Breast epithelium (tissue), 4 donors: Measurements from ENCODE around the gene FMO1. TPM values are rescaled to one million over a fixed set of nuclear protein-coding genes. Genes with fewer than 3 reads are reported as not detected.

Experiments
- DNase-seq, 2 donors: peaks; one replicate each; pipeline ENCODE4 v3.0.0-alpha.2; 2019; ENCODE audit warnings: low spot score in 2 of 2
- H3K27ac ChIP-seq, 2 donors: fragments of 200-600 bp; sonication (generic) in 1 of 2; one replicate each; pipeline ENCODE4 v1.5.1; 2016 to 2019; ENCODE audit warnings: mild to moderate bottlenecking in 1 of 2
- H3K27me3 ChIP-seq, 2 donors: fragments of 200-600 bp; sonication (generic) in 1 of 2; one replicate each; pipeline versions ENCODE4 v1.5.1 to v1.6.0; 2017 to 2019; ENCODE audit warnings: control low read depth in 1 of 2, mild to moderate bottlenecking in 1 of 2
- H3K36me3 ChIP-seq: fragments of 200-600 bp; one replicate; pipeline ENCODE4 v1.5.1; 2019
- H3K4me1 ChIP-seq, 2 donors: fragments of 200-600 bp; sonication (generic); one replicate each; pipeline ENCODE4 v1.5.1; 2016 to 2019; ENCODE audit warnings: control low read depth in 1 of 2
- H3K4me3 ChIP-seq, 3 donors: fragments of 200-600 bp; sonication (generic); 1 replicate in 2 of 3; 2 replicates in 1 of 3; pipeline ENCODE4 v1.5.1; 2016 to 2019; ENCODE audit warnings: mild to moderate bottlenecking in 3 of 3, moderate library complexity in 2 of 3
- H3K9me3 ChIP-seq, 2 donors: fragments of 200-600 bp; sonication (generic) in 1 of 2; one replicate each; pipeline ENCODE4 v1.5.1; 2016 to 2019; ENCODE audit warnings: control low read depth in 1 of 2
- CTCF ChIP-seq, 3 donors: fragments of 450-650 bp; IDR thresholded peaks; one replicate each; pipeline ENCODE4 v1.5.1; 2016 to 2017; ENCODE audit warnings: antibody characterized with exemption in 3 of 3, mild to moderate bottlenecking in 3 of 3, moderate library complexity in 3 of 3
- POLR2A ChIP-seq: fragments of 450-650 bp; IDR thresholded peaks from one replicate; pipeline ENCODE4 v1.6.1; 2016; ENCODE audit warnings: antibody characterized with exemption, mild to moderate bottlenecking, moderate library complexity
- POLR2AphosphoS5 ChIP-seq, 3 donors: sonication (generic); formaldehyde crosslinking; IDR thresholded peaks; one replicate each; pipeline ENCODE4 v1.6.1; 2017; ENCODE audit warnings: antibody characterized with exemption in 3 of 3
- intact Hi-C: fragments of 100-400 bp; cut with DNase I; formaldehyde crosslinking; loops from one replicate; pipeline ENCODE4 v1.15.1; 2023; ENCODE audit warnings: low total_unique reads
- total RNA-seq, 3 donors: library from RNA; depleted of rRNA; stranded (reverse); fragments of >200 nt; gene quantifications; one replicate each; pipeline ENCODE4 v1.1.0, GENCODE V29; 2016

Gene FMO1
- total RNA-seq, 3 donors from 2014 or later = 4.3 to 9.4 (median 7.0) TPM

- Histone ChIP-seq H3K9me3 (no peaks in the 10 kb centered on the region), H3K27me3 (no peaks in the 10 kb centered on the region), H3K4me3 (peak overlapping the region in 1 of 3 donors; percentile 32), H3K27ac (peak overlapping the region; percentile 19 to 92), H3K36me3 (no peaks in the 10 kb centered on the region), H3K4me1 (no peaks in the 10 kb centered on the region)
- no peak for TF ChIP-seq CTCF (IDR thresholded peaks at IDR 0.05)
- TF ChIP-seq POLR2AphosphoS5 (IDR thresholded peaks at IDR 0.05) = no peak
- TF ChIP-seq POLR2A = no peak
- no peak for DNase-seq
- intact Hi-C loops = no loop called here
Measured at GRCh38 chr1:171258943-171259342, 10.6 kb downstream of the FMO1 start.

DNA sequence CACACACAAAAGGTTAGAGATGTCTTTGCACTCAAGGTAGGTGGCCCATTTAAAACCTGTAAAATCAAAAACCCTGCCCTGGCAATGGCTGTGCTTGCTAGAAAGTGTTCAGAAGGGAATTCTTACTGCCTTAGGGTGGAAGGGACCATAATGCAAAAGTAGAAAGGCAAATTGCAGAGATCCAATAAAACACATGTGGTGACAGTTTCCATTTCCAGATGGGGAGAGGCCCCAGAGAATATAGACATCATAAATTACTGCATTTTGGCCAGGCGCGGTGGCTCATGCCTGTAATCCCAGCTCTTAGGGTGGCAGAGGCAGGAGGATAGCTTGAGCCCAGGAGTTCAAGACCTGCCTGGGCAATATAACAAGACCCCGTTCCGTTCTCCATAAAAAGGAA, 13.0 kb downstream of the FMO1 start:
- no peaks in the 10 kb centered on the region for H3K27me3 ChIP-seq

GRCh38 chr1:171263901-171264300, 15.6 kb downstream of the FMO1 start:
- no peak overlapping the region for H3K4me3 ChIP-seq
- TF ChIP-seq CTCF (IDR thresholded peaks at IDR 0.05) = no peak
- no peak for TF ChIP-seq POLR2A
- no peak for TF ChIP-seq POLR2AphosphoS5 (IDR thresholded peaks at IDR 0.05)
- intact Hi-C loops = no loop called here
- no peak for DNase-seq
- H3K9me3 ChIP-seq = no peaks in the 10 kb centered on the region
- no peaks in the 10 kb centered on the region for H3K36me3 ChIP-seq
- H3K27me3 ChIP-seq = no peaks in the 10 kb centered on the region
- peak overlapping the region in 1 of 2 donors; percentile 82 for H3K27ac ChIP-seq
- H3K4me1 ChIP-seq = peaks cover 0 to 3% of the 10 kb centered on the region in 2 donors

More for the DNA sequence above, 13.0 kb downstream of the FMO1 start:
- Histone ChIP-seq H3K9me3 (no peaks in the 10 kb centered on the region), H3K4me3 (no peak overlapping the region), H3K27ac (peak overlapping the region in 1 of 2 donors; percentile 32), H3K36me3 (no peaks in the 10 kb centered on the region), H3K4me1 (no peaks in the 10 kb centered on the region)
- intact Hi-C loops = no loop called here
- TF ChIP-seq CTCF (IDR thresholded peaks at IDR 0.05) (no peak), POLR2AphosphoS5 (IDR thresholded peaks at IDR 0.05) (no peak)
- DNase-seq = no peak

DNA sequence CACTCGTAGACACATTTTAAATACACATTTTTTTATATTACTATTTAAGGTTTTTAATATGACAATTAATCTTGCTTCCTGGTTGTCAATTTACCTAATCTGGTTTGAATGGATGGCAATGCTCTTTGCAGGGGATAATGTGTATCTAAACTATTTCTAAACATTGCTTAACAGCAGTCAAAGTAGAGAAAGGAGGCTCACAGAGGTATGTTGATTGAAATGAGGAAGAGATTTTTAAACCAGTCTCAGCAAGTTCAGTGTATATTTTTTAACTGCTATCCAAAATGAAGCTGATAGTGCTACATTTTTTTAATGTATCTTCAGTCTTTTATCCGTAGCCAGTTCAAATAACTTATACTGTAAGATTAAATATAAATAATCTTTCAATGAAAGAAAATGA, 17.4 kb downstream of the FMO1 start:
- no peak for DNase-seq
- Histone ChIP-seq H3K27me3 (no peaks in the 10 kb centered on the region), H3K4me1 (peaks cover 0 to 3% of the 10 kb centered on the region in 2 donors), H3K36me3 (no peaks in the 10 kb centered on the region), H3K9me3 (no peaks in the 10 kb centered on the region), H3K27ac (no peak overlapping the region), H3K4me3 (no peak overlapping the region)
- intact Hi-C loops = no loop called here
- TF ChIP-seq CTCF (IDR thresholded peaks at IDR 0.05) (no peak), POLR2AphosphoS5 (IDR thresholded peaks at IDR 0.05) (no peak), POLR2A (no peak)

GRCh38 chr1:171266930-171267329, 18.6 kb downstream of the FMO1 start:
- intact Hi-C loops = no loop called here
- Histone ChIP-seq H3K27ac (no peak overlapping the region), H3K9me3 (no peaks in the 10 kb centered on the region), H3K36me3 (no peaks in the 10 kb centered on the region), H3K4me1 (peaks cover 0 to 3% of the 10 kb centered on the region in 2 donors), H3K27me3 (no peaks in the 10 kb centered on the region), H3K4me3 (no peak overlapping the region)
- DNase-seq = no peak
- TF ChIP-seq POLR2AphosphoS5 (IDR thresholded peaks at IDR 0.05) = no peak
- TF ChIP-seq CTCF (IDR thresholded peaks at IDR 0.05) = no peak
- no peak for TF ChIP-seq POLR2A
